Cerebellar nuclear complex (tissue), 1 donor: ENCODE results near the gene AK9.
A peak's percentile ranks its signal among the peaks of the same experiment; 100 is the strongest.
"Not testable (repeated sequence)": the region's sequence is repeated elsewhere in the genome, so short reads cannot be mapped to it uniquely, and the experiment has no call there.

Source experiments
- DNase-seq, 2 experiments: peaks; one replicate each; lab custom pipeline; 2025; lab: John Stamatoyannopoulos, UW

The AK9 gene

DNA sequence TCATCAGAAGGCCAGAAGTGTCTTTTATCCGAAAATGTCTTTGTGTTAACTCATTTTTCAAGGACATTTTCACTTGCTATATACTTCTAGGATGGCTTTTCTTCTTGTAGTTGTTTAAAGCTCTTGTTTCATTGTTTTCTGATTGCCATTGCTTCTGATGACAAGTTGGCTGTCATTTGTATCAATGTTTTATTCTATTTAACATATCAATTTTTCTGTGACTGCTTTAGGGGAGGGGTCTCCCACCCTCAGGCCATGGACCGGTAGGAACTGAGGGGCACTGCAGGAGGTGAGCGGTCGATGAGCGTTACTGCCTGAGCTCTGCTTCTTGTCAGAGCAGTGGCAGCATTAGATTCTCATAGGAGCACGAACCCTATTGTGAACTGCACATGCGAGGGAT lies 65.8 kb downstream of the AK9 start:
- DNase-seq = no peak

DNA sequence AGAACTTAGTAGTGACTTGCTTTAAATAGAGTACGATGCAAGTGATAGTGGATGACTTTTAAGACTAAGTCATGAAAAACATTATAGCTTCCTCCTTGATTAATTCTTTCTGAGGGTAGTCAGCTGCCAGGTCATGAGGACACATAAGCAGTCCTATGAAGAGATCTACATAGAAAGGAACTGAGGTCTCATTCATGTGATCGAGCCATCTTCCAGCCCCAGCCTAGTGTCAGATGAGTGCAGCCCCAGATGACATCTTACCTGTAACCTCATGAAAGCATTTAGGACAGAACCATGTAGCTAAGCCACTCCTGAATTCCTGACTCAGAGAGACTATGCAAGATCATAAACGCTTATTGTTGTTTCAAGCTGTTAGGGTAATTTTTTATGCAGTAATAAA lies 67.7 kb downstream of the AK9 start:
- no peak for DNase-seq

DNA sequence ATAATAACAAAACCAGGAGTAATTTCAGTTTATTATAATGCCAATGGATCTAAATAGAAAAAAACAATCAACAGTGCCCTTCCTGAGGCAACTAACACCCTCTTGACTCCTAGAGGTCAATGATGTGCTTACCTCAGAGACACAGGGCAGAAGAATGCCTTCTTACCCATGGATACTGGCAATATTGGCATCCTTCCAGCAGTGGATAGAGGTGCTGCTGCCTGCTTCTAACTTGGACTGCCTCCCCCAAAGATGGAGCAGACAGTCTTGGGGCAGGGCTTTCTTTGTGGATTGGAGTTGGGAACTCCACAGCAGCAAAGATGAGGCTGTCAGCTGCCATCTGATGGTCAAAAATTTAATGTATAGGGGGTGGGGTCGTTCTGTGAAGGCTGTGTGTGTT lies 78.7 kb downstream of the AK9 start:
- DNase-seq = no peak

DNA sequence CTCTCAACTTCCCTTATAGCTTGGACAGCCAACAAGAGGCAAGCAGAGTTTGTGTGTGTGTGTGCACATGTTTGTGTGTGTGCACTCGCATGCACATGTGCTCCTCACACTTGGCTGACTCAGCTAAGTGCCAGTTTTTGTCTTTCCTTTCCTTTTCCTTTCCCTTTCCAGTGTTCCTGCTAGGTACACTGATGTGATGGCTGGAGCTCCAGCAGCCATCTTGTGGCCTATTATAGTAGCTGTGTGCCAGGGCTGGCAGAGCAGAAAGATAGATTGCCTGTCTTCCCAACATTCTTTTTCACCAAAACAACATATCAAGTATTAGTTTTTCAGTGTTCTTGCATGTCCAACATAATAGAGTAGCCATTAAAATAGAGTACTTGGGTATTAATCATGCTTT lies 79.5 kb downstream of the AK9 start:
- DNase-seq = no peak

DNA sequence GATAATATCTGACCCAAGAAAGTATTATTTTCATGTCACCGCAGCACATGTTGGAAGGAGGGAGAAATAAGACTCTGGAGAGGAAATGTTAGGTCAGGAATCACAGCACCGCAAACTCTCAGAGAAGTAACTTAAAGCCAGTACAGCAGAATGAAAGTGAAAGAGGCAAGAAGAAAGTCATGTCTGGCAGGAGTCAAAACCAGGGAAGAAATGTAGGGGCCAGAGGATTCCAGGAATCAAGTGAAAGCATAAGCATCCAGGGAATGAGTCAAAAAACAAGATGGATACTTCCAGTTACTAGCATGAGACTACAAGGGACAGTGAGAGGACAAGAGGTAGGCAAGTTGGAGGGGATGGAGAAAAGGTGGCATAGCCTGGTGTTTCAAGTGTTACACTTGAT lies 80.4 kb downstream of the AK9 start:
- no peak for DNase-seq

DNA sequence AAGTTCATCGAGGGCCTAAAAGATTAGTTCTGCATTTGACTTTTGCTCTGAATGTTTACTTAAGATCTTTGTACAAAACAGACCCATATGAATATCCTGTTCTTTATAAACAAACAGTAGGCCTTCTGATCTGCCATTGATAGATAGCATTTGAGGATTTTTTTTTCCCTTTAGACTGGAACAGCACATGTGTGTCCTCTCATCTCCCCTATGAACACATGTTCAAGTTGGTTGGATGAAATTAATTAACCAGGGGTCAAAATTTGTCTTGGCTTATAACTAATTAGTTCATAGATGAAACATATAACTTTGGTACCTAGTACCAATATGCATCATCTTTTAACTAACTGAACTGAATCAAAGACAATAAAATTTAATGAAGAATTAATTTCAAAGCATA lies 81.3 kb downstream of the AK9 start:
- no peak for DNase-seq

- no peak for DNase-seq
These were observed 84.6 kb downstream of the AK9 start for GRCh38 chr6:109606359-109606758.

- no peak for DNase-seq
These were observed 95.0 kb downstream of the AK9 start for GRCh38 chr6:109595998-109596397.

DNA sequence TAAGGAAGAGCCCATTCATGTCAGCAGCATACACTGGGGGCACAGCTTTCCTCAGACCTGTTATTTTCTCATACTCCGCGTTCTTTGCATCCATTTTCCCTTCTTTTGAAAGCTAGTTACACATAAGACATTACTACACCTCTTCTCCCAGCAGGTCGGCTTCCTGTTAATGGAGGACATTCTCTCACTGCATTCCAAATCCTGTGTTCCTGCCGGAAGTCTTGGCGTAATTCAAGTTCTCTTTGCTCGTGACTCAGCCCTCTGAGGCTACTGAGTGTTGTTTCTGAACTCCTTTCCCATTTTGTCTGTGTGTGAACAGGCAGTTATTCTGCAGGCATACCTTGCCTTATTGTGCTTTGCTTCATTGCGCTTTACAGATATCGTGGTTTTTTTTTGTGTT lies 110.5 kb downstream of the AK9 start:
- no peak for DNase-seq

DNA sequence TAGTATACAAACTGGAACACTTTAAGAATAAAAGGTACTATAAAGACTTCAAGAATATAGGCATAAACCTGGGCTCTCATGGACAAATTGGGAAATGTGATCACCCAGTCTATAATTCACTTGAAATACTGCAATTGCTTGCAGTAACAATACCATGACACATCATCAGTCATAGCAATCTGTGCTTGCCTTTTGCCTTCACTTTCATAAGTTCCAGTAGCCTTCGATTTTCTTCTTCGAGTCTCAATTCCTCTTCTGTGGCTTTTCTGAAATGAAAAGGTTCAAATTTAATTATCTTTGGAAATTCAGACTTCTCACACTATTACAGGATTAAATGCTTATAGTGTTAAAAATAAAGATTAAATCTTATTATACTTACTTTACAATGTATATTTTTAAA lies 111.6 kb downstream of the AK9 start:
- no peak for DNase-seq

- DNase-seq = not testable (repeated sequence)
These were observed 121.1 kb downstream of the AK9 start for GRCh38 chr6:109569901-109570300.

- no peak for DNase-seq
These were observed 129.2 kb downstream of the AK9 start for GRCh38 chr6:109561844-109562243.

DNA sequence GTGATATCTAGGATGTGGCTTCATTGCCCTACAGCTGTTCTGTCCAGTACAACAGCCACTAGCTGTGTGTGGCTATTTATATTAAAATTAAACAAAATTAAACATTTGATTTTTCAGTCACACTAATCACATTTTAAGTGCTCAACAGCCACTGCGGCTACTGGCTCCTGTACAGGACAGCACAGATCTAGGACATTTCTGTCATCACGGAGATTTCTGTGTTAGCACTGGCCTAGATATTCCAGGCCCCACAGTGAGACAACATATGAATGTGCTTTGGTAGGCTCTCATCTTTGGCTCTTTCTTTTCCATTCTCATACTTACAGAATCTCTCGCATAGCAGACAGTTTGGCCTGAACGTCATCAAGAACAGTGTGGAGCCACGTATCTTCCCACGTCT lies 159.6 kb downstream of the AK9 start:
- DNase-seq = peak in 1 of 2 experiments; percentile 32

- no peak for DNase-seq
These were observed 163.0 kb downstream of the AK9 start for GRCh38 chr6:109527989-109528388.

- DNase-seq = no peak
These were observed 163.9 kb downstream of the AK9 start for GRCh38 chr6:109526905-109527628.

GRCh38 chr6:109524129-109524528 lies 166.9 kb downstream of the AK9 start:
- no peak for DNase-seq

GRCh38 chr6:109523478-109523877 lies 167.5 kb downstream of the AK9 start:
- DNase-seq = no peak

- DNase-seq = no peak
These were observed 169.9 kb downstream of the AK9 start for GRCh38 chr6:109521080-109521479.

DNA sequence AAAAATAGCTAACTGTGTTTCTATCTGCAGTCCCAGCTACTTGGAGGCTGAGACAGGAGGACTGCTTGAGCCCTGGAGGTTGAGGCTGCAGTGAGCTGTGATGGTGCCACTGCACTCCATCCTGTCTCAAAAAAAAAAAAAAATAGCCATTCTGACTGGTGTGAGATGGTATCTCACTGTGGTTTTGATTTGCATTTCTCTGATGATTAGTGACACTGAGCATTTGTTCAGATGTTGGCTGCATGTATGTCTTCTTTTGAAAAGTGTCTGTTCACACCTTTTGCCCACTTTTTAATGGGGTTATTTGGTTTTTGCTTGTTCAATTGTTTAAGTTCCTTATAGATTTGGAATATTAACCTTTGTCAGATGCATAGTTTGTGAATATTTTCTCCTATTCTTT lies 171.4 kb downstream of the AK9 start:
- not testable (repeated sequence) for DNase-seq

DNA sequence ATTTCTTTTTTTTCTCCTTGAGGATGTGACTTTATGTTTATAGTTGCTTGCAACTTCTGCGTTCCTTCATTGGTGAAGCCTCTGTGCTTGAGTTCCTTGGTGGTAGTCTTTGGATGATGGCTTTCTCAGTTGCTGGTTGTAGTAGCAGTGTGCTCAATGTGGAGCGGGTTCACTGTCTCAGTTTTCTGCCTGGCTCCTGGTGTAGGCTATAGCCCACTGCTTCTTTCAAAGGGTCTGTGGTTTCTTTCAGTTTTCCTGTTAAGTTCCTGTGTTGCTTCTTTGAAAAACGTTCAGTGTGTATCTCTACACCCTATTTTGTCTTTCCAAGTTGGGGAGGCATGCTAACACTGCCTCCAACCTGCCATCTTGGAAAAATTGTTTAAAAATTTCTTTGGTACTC lies 174.1 kb downstream of the AK9 start:
- DNase-seq = no peak

- no peak for DNase-seq
These were observed 175.1 kb downstream of the AK9 start for GRCh38 chr6:109515781-109516409.

GRCh38 chr6:109514946-109515345 lies 176.1 kb downstream of the AK9 start:
- DNase-seq = no peak

- DNase-seq = no peak
These were observed 177.4 kb downstream of the AK9 start for GRCh38 chr6:109513571-109514071.
